OCI-LY1 (cell line): Measurements from ENCODE around the gene IRF5.

Experiments used
- H2AFZ ChIP-seq: fragments of 200-600 bp; sonication (generic), shearing (Covaris generic); 2 replicates; pipeline ENCODE4 v1.6.0; 2014; ENCODE audit warnings: antibody characterized with exemption, mild to moderate bottlenecking, low read length
- H3F3A ChIP-seq: fragments of 200-600 bp; sonication (generic), shearing (Covaris generic); 2 replicates; pipeline ENCODE4 v1.6.0; 2014; ENCODE audit warnings: mild to moderate bottlenecking, antibody characterized with exemption, low read length, moderate library complexity; ENCODE audit not compliant: insufficient read depth
- H3K27ac ChIP-seq: fragments of 200-600 bp; sonication (generic); 2 replicates; pipeline ENCODE4 v1.5.1; 2014; ENCODE audit warnings: low read length, mixed run types, mild to moderate bottlenecking, low read depth; ENCODE audit not compliant: poor library complexity, severe bottlenecking
- H3K27me3 ChIP-seq: fragments of 200-600 bp; sonication (generic); 2 replicates; pipeline ENCODE4 v1.6.0; 2014; ENCODE audit warnings: antibody characterized with exemption, mild to moderate bottlenecking, low read length, moderate library complexity; ENCODE audit not compliant: insufficient read depth
- H3K36me3 ChIP-seq: fragments of 200-600 bp; sonication (generic); 2 replicates; pipeline ENCODE4 v1.6.1; 2014; ENCODE audit warnings: mild to moderate bottlenecking, antibody characterized with exemption, low read length, moderate library complexity, mixed read lengths; ENCODE audit not compliant: insufficient read depth
- H3K4me1 ChIP-seq: fragments of 200-600 bp; sonication (generic); 2 replicates; pipeline ENCODE4 v1.5.1; 2014; ENCODE audit warnings: mild to moderate bottlenecking, low read length, moderate library complexity; ENCODE audit not compliant: insufficient read depth, severe bottlenecking
- H3K4me2 ChIP-seq: fragments of 200-600 bp; sonication (generic), shearing (Covaris generic); 2 replicates; pipeline ENCODE4 v1.6.1; 2014; ENCODE audit warnings: low read length
- H3K4me3 ChIP-seq: fragments of 200-600 bp; sonication (generic); 2 replicates; pipeline ENCODE4 v1.5.1; 2014; ENCODE audit warnings: low read length, low read depth, mild to moderate bottlenecking, mixed read lengths; ENCODE audit not compliant: poor library complexity, severe bottlenecking
- H3K79me2 ChIP-seq: fragments of 200-600 bp; shearing (Covaris generic); 2 replicates; pipeline ENCODE4 v1.6.1; 2016; ENCODE audit warnings: mixed run types, low read length, mixed read lengths; ENCODE audit not compliant: insufficient read depth
- H3K9ac ChIP-seq: fragments of 200-600 bp; sonication (generic), shearing (Covaris generic); 2 replicates; pipeline ENCODE4 v1.6.1; 2014; ENCODE audit warnings: mild to moderate bottlenecking, low read length, mixed read lengths
- H3K9me2 ChIP-seq: fragments of 200-600 bp; sonication (generic), shearing (Covaris generic); 2 replicates; pipeline ENCODE4 v1.6.1; 2014; ENCODE audit warnings: low read depth, mild to moderate bottlenecking, low read length, mixed read lengths
- H3K9me3 ChIP-seq: fragments of 200-600 bp; shearing (Covaris generic); 2 replicates; pipeline ENCODE4 v1.6.1; 2014; ENCODE audit warnings: low read length, mixed read lengths
- H4K20me1 ChIP-seq: fragments of 200-600 bp; sonication (generic), shearing (Covaris generic); 2 replicates; pipeline ENCODE4 v1.6.0; 2016; ENCODE audit warnings: mild to moderate bottlenecking, low read length; ENCODE audit not compliant: insufficient read depth
- CTCF ChIP-seq: fragments of 200-600 bp; sonication (generic), shearing (Covaris generic); IDR thresholded peaks from 2 replicates; pipeline ENCODE4 v1.5.1; 2017; ENCODE audit warnings: mild to moderate bottlenecking, antibody characterized with exemption, low read length, moderate library complexity, mixed read lengths
- EZH2 ChIP-seq: fragments of 200-600 bp; sonication (generic), shearing (Covaris generic); IDR thresholded peaks from 2 replicates; pipeline ENCODE4 v1.8.0; 2017; ENCODE audit warnings: borderline replicate concordance, mixed run types, mild to moderate bottlenecking, antibody characterized with exemption, low read length, moderate library complexity, mixed read lengths

The IRF5 gene

GRCh38 chr7:128923411-128923800 lies 14.3 kb upstream of the IRF5 start:
- TF ChIP-seq EZH2, result no peak
- TF ChIP-seq CTCF, result no peak
- no peak overlapping the region for H3K4me3 ChIP-seq
- H3K27ac ChIP-seq, result no peak overlapping the region
- H3K9me2 ChIP-seq, result no peaks in the 10 kb centered on the region
- no peak overlapping the region for H2AFZ ChIP-seq
- no peaks in the 10 kb centered on the region for H3K36me3 ChIP-seq
- peaks cover 20% of the 10 kb centered on the region for H3K27me3 ChIP-seq
- H3K4me1 ChIP-seq, result peaks cover 6% of the 10 kb centered on the region
- no peaks in the 10 kb centered on the region for H3F3A ChIP-seq
- no peaks in the 10 kb centered on the region for H3K79me2 ChIP-seq
- no peaks in the 10 kb centered on the region for H3K9me3 ChIP-seq
- H4K20me1 ChIP-seq, result no peaks in the 10 kb centered on the region
- no peak overlapping the region for H3K4me2 ChIP-seq
- no peak overlapping the region for H3K9ac ChIP-seq

GRCh38 chr7:128924707-128925588 lies 12.8 kb upstream of the IRF5 start:
- peaks cover 19% of the 10 kb centered on the region for H3K27me3 ChIP-seq
- no peak overlapping the region for H3K4me3 ChIP-seq
- H3K4me2 ChIP-seq, result no peak overlapping the region
- H4K20me1 ChIP-seq, result no peaks in the 10 kb centered on the region
- no peaks in the 10 kb centered on the region for H3F3A ChIP-seq
- H3K4me1 ChIP-seq, result no peaks in the 10 kb centered on the region
- no peaks in the 10 kb centered on the region for H3K9me2 ChIP-seq
- TF ChIP-seq EZH2, result no peak
- no peak for TF ChIP-seq CTCF
- H3K9ac ChIP-seq, result no peak overlapping the region
- H3K9me3 ChIP-seq, result no peaks in the 10 kb centered on the region
- H3K27ac ChIP-seq, result no peak overlapping the region
- no peaks in the 10 kb centered on the region for H3K79me2 ChIP-seq
- H3K36me3 ChIP-seq, result no peaks in the 10 kb centered on the region
- no peak overlapping the region for H2AFZ ChIP-seq

GRCh38 chr7:128928159-128928813 lies 9.4 kb upstream of the IRF5 start:
- Histone ChIP-seq H3K9me2 (no peaks in the 10 kb centered on the region), H3K27ac (no peak overlapping the region), H3K4me3 (no peak overlapping the region), H3F3A (no peaks in the 10 kb centered on the region), H2AFZ (no peak overlapping the region), H3K9ac (no peak overlapping the region), H3K4me2 (no peak overlapping the region), H4K20me1 (no peaks in the 10 kb centered on the region), H3K36me3 (no peaks in the 10 kb centered on the region), H3K27me3 (peaks cover 13% of the 10 kb centered on the region; the same call in 1 of the 2 replicates), H3K79me2 (no peaks in the 10 kb centered on the region), H3K4me1 (peaks cover 5% of the 10 kb centered on the region), H3K9me3 (no peaks in the 10 kb centered on the region)
- TF ChIP-seq CTCF (no peak), EZH2 (no peak)
